HCT116 (cell line): ENCODE data around the gene SLC4A2. TPM values are rescaled to one million over a fixed set of nuclear protein-coding genes. Genes with fewer than 3 reads are reported as not detected.

Source experiments
- ATAC-seq: fragments of 200-7000 bp; cut with Tn5 transposase; 2 replicates; pipeline ENCODE4 v1.9.1; 2020; ENCODE audit warnings: mild to moderate bottlenecking, moderate library complexity
- BruUV-seq: library from RNA; stranded (reverse); fragments of 400-500 nt; replicated peaks from 2 replicates; lab custom pipeline; 2021; lab: Mats Ljungman, UMichigan
- CTCF ChIA-PET: fragments of 300-600 bp; sonication (Branson Sonifier 250); formaldehyde crosslinking; loops from one replicate; lab custom pipeline; 2021; ENCODE audit warnings: antibody characterized with exemption; lab: Charles Lee
- POLR2A ChIA-PET: fragments of 300-600, 350-600 bp; sonication (Branson Sonifier 250); formaldehyde crosslinking; loops from one replicate; lab custom pipeline; 2021; ENCODE audit warnings: antibody characterized with exemption; lab: Charles Lee
- RAD21 ChIA-PET, 2 experiments: fragments of 300-600 bp; sonication (Branson Sonifier 250); formaldehyde crosslinking; loops; one replicate each; lab custom pipeline; 2023; ENCODE audit warnings: low total read pairs in 2 of 2; ENCODE audit not compliant: uncharacterized antibody in 2 of 2, unreplicated experiment in 2 of 2, low non-redundant PET in 1 of 2; lab: Charles Lee
- DNase-seq: peaks from one replicate; pipeline ENCODE4 v3.0.0-alpha.2; 2010; ENCODE audit warnings: low read depth, low spot score
- H2AFZ ChIP-seq: fragments of 200-600 bp; shearing (Covaris generic), sonication (generic); 2 replicates; pipeline ENCODE4 v1.6.1; 2017; ENCODE audit warnings: low read depth, mixed run types, mixed read lengths, antibody characterized with exemption, low read length; ENCODE audit not compliant: poor library complexity, severe bottlenecking
- H3K27ac ChIP-seq: 2 replicates; pipeline ENCODE4 v1.5.1; 2012; ENCODE audit warnings: low read depth, low read length
- H3K27me3 ChIP-seq: fragments of 200-600 bp; sonication (generic); 2 replicates; pipeline ENCODE4 v1.6.1; 2016; ENCODE audit warnings: mixed run types, low read length, mixed read lengths; ENCODE audit not compliant: insufficient read depth
- H3K36me3 ChIP-seq, 2 experiments: fragments of 200-500 bp in 1 of 2; fragments of 200-600 bp in 1 of 2; sonication (Bioruptor generic) in 1 of 2; sonication (generic) in 1 of 2; 2 replicates each; pipeline versions ENCODE4 v1.5.1 to v1.6.1; 2014 to 2016; ENCODE audit warnings: low read length in 2 of 2, inconsistent platforms in 1 of 2, mixed read lengths in 1 of 2, mixed run types in 1 of 2; ENCODE audit not compliant: insufficient read depth in 2 of 2, control insufficient read depth in 1 of 2
- H3K4me1 ChIP-seq, 2 experiments: fragments of 200-600 bp in 1 of 2; sonication (generic) in 1 of 2; 2 replicates each; pipeline versions ENCODE4 v1.5.1 to v1.6.1; 2012 to 2017; ENCODE audit warnings: low read length in 2 of 2, inconsistent platforms in 1 of 2, mild to moderate bottlenecking in 1 of 2, mixed read lengths in 1 of 2, mixed run types in 1 of 2, moderate library complexity in 1 of 2; ENCODE audit not compliant: insufficient read depth in 2 of 2, control insufficient read depth in 1 of 2
- H3K4me2 ChIP-seq: fragments of 200-600 bp; sonication (generic); 2 replicates; pipeline ENCODE4 v1.6.1; 2017; ENCODE audit warnings: mixed run types, low read length, mixed read lengths
- H3K4me3 ChIP-seq, 2 experiments: fragments of 200-600 bp in 1 of 2; sonication (generic) in 1 of 2; replicated peaks in 1 of 2; 2 replicates each; pipeline ENCODE4 v1.5.1; 2011 to 2016; ENCODE audit warnings: low read length in 2 of 2, control low read depth in 1 of 2, low read depth in 1 of 2, mild to moderate bottlenecking in 1 of 2, mixed read lengths in 1 of 2, mixed run types in 1 of 2
- H3K79me2 ChIP-seq: fragments of 200-600 bp; sonication (generic); 2 replicates; pipeline ENCODE4 v1.6.1; 2017; ENCODE audit warnings: mild to moderate bottlenecking, mixed run types, low read length, moderate library complexity, mixed read lengths; ENCODE audit not compliant: insufficient read depth
- H3K9ac ChIP-seq: fragments of 200-600 bp; sonication (generic); 2 replicates; pipeline ENCODE4 v1.6.1; 2016; ENCODE audit warnings: low read length, mixed read lengths
- H3K9me2 ChIP-seq: fragments of 200-600 bp; sonication (generic), shearing (Covaris generic); 2 replicates; pipeline ENCODE4 v1.6.1; 2017; ENCODE audit warnings: mixed run types, mild to moderate bottlenecking, moderate library complexity; ENCODE audit not compliant: insufficient read depth
- H3K9me3 ChIP-seq, 2 experiments: fragments of 200-500 bp in 1 of 2; fragments of 200-600 bp in 1 of 2; sonication (Bioruptor generic) in 1 of 2; sonication (generic) in 1 of 2; 2 replicates each; pipeline ENCODE4 v1.6.1; 2014 to 2017; ENCODE audit warnings: low read length in 2 of 2, mixed read lengths in 2 of 2, inconsistent platforms in 1 of 2, low read depth in 1 of 2, mild to moderate bottlenecking in 1 of 2, mixed run types in 1 of 2, moderate library complexity in 1 of 2; ENCODE audit not compliant: control insufficient read depth in 1 of 2, insufficient read depth in 1 of 2
- H4K20me1 ChIP-seq: fragments of 200-600 bp; sonication (generic), shearing (Covaris generic); 2 replicates; pipeline ENCODE4 v1.6.1; 2017; ENCODE audit warnings: mixed run types, mild to moderate bottlenecking, moderate library complexity; ENCODE audit not compliant: insufficient read depth
- CEBPB ChIP-seq: IDR thresholded peaks from 2 replicates; pipeline ENCODE4 v1.6.1; 2012; ENCODE audit warnings: low read depth
- ELF1 ChIP-seq: IDR thresholded peaks from 2 replicates; pipeline ENCODE4 v1.6.1; 2012; ENCODE audit warnings: low read depth, borderline replicate concordance
- EZH2 ChIP-seq: fragments of 200-600 bp; sonication (generic); IDR thresholded peaks from 2 replicates; pipeline ENCODE4 v1.6.1; 2017; ENCODE audit warnings: antibody characterized with exemption, mixed run types
- EZH2phosphoT487 ChIP-seq: fragments of 200-600 bp; IDR thresholded peaks from 2 replicates; pipeline ENCODE4 v1.6.1; 2018; ENCODE audit warnings: antibody characterized with exemption, borderline replicate concordance
- SP1 ChIP-seq: IDR thresholded peaks from 2 replicates; pipeline ENCODE4 v1.6.1; 2012; ENCODE audit warnings: low read depth
- SRF ChIP-seq: IDR thresholded peaks from 2 replicates; pipeline ENCODE4 v1.6.1; 2012; ENCODE audit warnings: low read depth
- TCF7L2 ChIP-seq: IDR thresholded peaks from 2 replicates; pipeline ENCODE4 v1.7.0; 2011; ENCODE audit warnings: borderline replicate concordance, inconsistent platforms; ENCODE audit not compliant: insufficient read depth, insufficient read length; ENCODE audit errors: extremely low read depth
- intact Hi-C: fragments of 100-400 bp; cut with micrococcal nuclease; formaldehyde crosslinking; loops from 2 replicates; pipeline ENCODE4 v1.10.0; 2022
- total RNA-seq: library from RNA; stranded (reverse); gene quantifications from one replicate; pipeline ENCODE4 v1.2.1, GENCODE V29; 2021; ENCODE audit not compliant: unreplicated experiment
- TF ChIP-seq, protein P1 (sequence below): IDR thresholded peaks from 2 replicates; pipeline ENCODE4 v1.6.1; 2012; ENCODE audit warnings: low read depth
- TF ChIP-seq, protein P2 (sequence below): IDR thresholded peaks from 2 replicates; pipeline ENCODE4 v1.6.1; 2012
- TF ChIP-seq, protein P3 (sequence below), 3 experiments: fragments of 200-600 bp in 1 of 3; sonication (generic) in 1 of 3; IDR thresholded peaks in 2 of 3; conservative IDR thresholded peaks in 1 of 3; 2 replicates each; pipeline ENCODE4 v1.5.1; 2012 to 2017; ENCODE audit warnings: low read depth in 2 of 3, low read length in 2 of 3, antibody characterized with exemption in 1 of 3, borderline replicate concordance in 1 of 3, control low read depth in 1 of 3, mild to moderate bottlenecking in 1 of 3, mixed read lengths in 1 of 3, mixed run types in 1 of 3, moderate library complexity in 1 of 3; ENCODE audit not compliant: insufficient read depth in 1 of 3

The SLC4A2 gene
- total RNA-seq, 1 experiment from 2014 or later, result 240 TPM

DNA sequence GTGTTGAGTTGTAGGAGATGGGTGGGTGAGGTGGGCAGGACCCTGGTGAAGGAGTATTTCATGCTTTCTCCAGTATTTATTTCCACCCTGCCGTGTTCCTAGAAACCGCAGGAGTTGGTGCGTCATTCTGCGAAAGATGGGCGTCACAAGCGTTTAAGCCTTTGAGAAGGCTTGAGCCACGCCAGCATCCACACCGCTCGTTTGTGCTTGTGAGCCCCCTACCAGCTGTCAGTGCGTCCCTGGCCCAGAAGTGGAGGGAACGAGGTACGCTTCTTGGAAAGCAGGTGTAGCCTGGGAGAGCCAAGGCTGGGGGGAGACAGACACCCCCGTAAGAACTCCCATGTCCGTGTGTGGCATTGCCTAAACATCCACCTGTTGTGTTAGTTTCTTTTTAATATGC lies 32.6 kb downstream of the SLC4A2 start:
- H3K36me3 ChIP-seq, result peaks cover 0 to 24% of the 10 kb centered on the region in 2 experiments; a peak in 1 of 4 replicates
- DNase-seq (no peak), ATAC-seq (no peak)
- no TSS peak for BruUV-seq
- H3K9ac ChIP-seq, result no peak overlapping the region
- H2AFZ ChIP-seq, result no peak overlapping the region
- H3K27me3 ChIP-seq, result no peaks in the 10 kb centered on the region
- intact Hi-C loops, result no loop called here
- no peaks in the 10 kb centered on the region; the same call in 1 of the 2 replicates for H4K20me1 ChIP-seq
- POLR2A ChIA-PET, result no interaction called here
- CTCF ChIA-PET, result no interaction called here
- no peak overlapping the region for H3K27ac ChIP-seq
- H3K4me3 ChIP-seq, result no peak overlapping the region
- RAD21 ChIA-PET, result no interaction called here
- TF ChIP-seq CEBPB, result no peak
- TF ChIP-seq EZH2phosphoT487, result no peak
- TF ChIP-seq, protein P1, sequence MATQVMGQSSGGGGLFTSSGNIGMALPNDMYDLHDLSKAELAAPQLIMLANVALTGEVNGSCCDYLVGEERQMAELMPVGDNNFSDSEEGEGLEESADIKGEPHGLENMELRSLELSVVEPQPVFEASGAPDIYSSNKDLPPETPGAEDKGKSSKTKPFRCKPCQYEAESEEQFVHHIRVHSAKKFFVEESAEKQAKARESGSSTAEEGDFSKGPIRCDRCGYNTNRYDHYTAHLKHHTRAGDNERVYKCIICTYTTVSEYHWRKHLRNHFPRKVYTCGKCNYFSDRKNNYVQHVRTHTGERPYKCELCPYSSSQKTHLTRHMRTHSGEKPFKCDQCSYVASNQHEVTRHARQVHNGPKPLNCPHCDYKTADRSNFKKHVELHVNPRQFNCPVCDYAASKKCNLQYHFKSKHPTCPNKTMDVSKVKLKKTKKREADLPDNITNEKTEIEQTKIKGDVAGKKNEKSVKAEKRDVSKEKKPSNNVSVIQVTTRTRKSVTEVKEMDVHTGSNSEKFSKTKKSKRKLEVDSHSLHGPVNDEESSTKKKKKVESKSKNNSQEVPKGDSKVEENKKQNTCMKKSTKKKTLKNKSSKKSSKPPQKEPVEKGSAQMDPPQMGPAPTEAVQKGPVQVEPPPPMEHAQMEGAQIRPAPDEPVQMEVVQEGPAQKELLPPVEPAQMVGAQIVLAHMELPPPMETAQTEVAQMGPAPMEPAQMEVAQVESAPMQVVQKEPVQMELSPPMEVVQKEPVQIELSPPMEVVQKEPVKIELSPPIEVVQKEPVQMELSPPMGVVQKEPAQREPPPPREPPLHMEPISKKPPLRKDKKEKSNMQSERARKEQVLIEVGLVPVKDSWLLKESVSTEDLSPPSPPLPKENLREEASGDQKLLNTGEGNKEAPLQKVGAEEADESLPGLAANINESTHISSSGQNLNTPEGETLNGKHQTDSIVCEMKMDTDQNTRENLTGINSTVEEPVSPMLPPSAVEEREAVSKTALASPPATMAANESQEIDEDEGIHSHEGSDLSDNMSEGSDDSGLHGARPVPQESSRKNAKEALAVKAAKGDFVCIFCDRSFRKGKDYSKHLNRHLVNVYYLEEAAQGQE, result no peak
- TF ChIP-seq, protein P2, sequence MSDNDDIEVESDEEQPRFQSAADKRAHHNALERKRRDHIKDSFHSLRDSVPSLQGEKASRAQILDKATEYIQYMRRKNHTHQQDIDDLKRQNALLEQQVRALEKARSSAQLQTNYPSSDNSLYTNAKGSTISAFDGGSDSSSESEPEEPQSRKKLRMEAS, result no peak
- TF ChIP-seq, protein P3, sequence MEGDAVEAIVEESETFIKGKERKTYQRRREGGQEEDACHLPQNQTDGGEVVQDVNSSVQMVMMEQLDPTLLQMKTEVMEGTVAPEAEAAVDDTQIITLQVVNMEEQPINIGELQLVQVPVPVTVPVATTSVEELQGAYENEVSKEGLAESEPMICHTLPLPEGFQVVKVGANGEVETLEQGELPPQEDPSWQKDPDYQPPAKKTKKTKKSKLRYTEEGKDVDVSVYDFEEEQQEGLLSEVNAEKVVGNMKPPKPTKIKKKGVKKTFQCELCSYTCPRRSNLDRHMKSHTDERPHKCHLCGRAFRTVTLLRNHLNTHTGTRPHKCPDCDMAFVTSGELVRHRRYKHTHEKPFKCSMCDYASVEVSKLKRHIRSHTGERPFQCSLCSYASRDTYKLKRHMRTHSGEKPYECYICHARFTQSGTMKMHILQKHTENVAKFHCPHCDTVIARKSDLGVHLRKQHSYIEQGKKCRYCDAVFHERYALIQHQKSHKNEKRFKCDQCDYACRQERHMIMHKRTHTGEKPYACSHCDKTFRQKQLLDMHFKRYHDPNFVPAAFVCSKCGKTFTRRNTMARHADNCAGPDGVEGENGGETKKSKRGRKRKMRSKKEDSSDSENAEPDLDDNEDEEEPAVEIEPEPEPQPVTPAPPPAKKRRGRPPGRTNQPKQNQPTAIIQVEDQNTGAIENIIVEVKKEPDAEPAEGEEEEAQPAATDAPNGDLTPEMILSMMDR (IDR thresholded peaks at IDR 0.05 in 2 of 3, conservative IDR thresholded peaks at IDR 0.05 in 1 of 3; ENCODE audit: borderline replicate concordance in 1 of 3, insufficient read depth in 1 of 3, low read depth in 2 of 3, low read length in 2 of 3), result no peak
- TF ChIP-seq SRF, result no peak
- TF ChIP-seq EZH2, result no peak
- no peak for TF ChIP-seq SP1
- TF ChIP-seq TCF7L2, result no peak
- no peak for TF ChIP-seq ELF1
- no peaks in the 10 kb centered on the region for H3K9me2 ChIP-seq
- peaks cover 5 to 10% of the 10 kb centered on the region in 2 experiments; a peak in 3 of 4 replicates for H3K4me1 ChIP-seq
- peaks cover 100% of the 10 kb centered on the region for H3K79me2 ChIP-seq
- no peaks in the 10 kb centered on the region for H3K9me3 ChIP-seq
- H3K4me2 ChIP-seq, result no peak overlapping the region
